ENCODE measurements around the gene SIX4. TPM values are rescaled to one million over a fixed set of nuclear protein-coding genes. Genes with fewer than 3 reads are reported as not detected.

SIX4 gene
- total RNA-seq, 1 donor from 2014 or later = 11.7 TPM

- no peaks in the 10 kb centered on the region for H3K27me3 ChIP-seq (ENCODE audit: control insufficient read depth, insufficient read depth, low read length)
- H3K36me3 ChIP-seq (ENCODE audit: control insufficient read depth, insufficient read depth, low read length) = no peaks in the 10 kb centered on the region
- no peak for DNase-seq (ENCODE audit: low read depth)
- TF ChIP-seq CTCF (IDR thresholded peaks at IDR 0.05; ENCODE audit: insufficient read depth, low read length, poor library complexity, severe bottlenecking) = no peak
- no peak overlapping the region for H3K4me3 ChIP-seq (ENCODE audit: low read depth, low read length)
Measured at GRCh38 chr14:60695327-60695726, 28.8 kb downstream of the SIX4 start.

DNA sequence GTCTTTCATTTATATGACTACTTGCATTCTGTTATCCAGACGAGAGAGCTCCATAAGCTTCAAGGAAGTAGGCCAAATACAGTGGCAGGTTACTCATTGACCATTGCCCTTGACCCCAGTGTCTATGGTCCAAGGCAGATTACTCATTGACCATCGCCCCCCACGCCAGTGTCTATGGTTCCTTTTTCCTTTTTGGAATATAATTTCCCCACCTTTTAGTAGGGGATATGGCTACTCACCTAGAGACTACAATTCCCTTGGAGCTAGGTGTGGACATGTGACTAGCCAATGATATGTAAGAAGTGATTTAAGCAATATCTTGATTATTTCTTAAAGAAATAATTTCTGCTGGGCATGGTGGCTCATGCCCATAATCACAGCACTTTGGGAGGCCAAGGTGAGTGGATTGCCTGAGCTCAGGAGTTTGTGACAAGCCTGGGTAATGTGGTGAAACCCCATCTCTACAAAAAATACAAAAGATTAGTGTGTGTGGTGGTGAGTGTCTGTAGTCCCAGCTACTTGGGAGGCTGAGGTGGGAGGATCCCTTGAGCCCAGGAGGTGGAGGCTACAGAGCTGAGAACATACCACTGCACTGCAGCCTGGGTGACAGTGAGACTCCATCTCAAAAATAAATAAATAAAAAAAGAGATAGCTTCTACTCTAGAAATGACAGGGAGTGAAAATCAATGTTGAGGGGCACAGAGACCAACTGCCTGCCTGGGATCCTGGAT lies 32.6 kb downstream of the SIX4 start:
- no peak for TF ChIP-seq CTCF (IDR thresholded peaks at IDR 0.05; ENCODE audit: insufficient read depth, low read length, poor library complexity, severe bottlenecking)
- DNase-seq (ENCODE audit: low read depth) = no peak
- H3K4me3 ChIP-seq (ENCODE audit: low read depth, low read length) = no peak overlapping the region
- H3K36me3 ChIP-seq (ENCODE audit: control insufficient read depth, insufficient read depth, low read length) = no peaks in the 10 kb centered on the region
- H3K27me3 ChIP-seq (ENCODE audit: control insufficient read depth, insufficient read depth, low read length) = no peaks in the 10 kb centered on the region

- DNase-seq (ENCODE audit: low read depth) = no peak
- Histone ChIP-seq H3K27me3 (ENCODE audit: control insufficient read depth, insufficient read depth, low read length) (no peaks in the 10 kb centered on the region), H3K4me3 (ENCODE audit: low read depth, low read length) (no peak overlapping the region), H3K36me3 (ENCODE audit: control insufficient read depth, insufficient read depth, low read length) (no peaks in the 10 kb centered on the region)
- TF ChIP-seq CTCF (IDR thresholded peaks at IDR 0.05; ENCODE audit: insufficient read depth, low read length, poor library complexity, severe bottlenecking) = no peak
Measured at GRCh38 chr14:60686865-60687264, 37.3 kb downstream of the SIX4 start.

DNA sequence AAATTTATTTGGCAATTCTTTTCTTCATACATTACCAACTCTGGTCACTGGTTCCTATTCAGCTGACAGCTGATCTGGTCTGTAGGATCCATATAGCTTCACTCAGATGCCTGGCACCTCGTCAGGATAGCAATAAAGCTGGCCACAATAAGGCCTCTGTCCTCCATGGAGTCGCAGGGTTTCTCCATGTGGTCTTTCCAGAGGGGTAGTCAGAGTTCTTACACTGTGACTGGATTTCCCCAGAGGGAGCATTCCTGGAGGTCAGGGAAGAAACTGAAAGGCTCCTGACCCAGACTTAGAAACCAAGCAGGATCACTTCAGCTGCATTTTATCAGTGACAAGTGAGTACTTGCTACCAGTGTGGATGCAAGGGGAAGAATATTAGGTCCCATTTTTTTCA lies 39.9 kb downstream of the SIX4 start:
- H3K4me3 ChIP-seq (ENCODE audit: low read depth, low read length) = no peak overlapping the region
- H3K36me3 ChIP-seq (ENCODE audit: control insufficient read depth, insufficient read depth, low read length) = no peaks in the 10 kb centered on the region
- DNase-seq (ENCODE audit: low read depth) = no peak
- TF ChIP-seq CTCF (IDR thresholded peaks at IDR 0.05; ENCODE audit: insufficient read depth, low read length, poor library complexity, severe bottlenecking) = no peak
- H3K27me3 ChIP-seq (ENCODE audit: control insufficient read depth, insufficient read depth, low read length) = no peaks in the 10 kb centered on the region

- no peak overlapping the region for H3K4me3 ChIP-seq (ENCODE audit: low read depth, low read length)
- no peak for TF ChIP-seq CTCF (IDR thresholded peaks at IDR 0.05; ENCODE audit: insufficient read depth, low read length, poor library complexity, severe bottlenecking)
- H3K27me3 ChIP-seq (ENCODE audit: control insufficient read depth, insufficient read depth, low read length) = no peaks in the 10 kb centered on the region
- no peak for DNase-seq (ENCODE audit: low read depth)
- no peaks in the 10 kb centered on the region for H3K36me3 ChIP-seq (ENCODE audit: control insufficient read depth, insufficient read depth, low read length)
Measured at GRCh38 chr14:60681271-60681670, 42.9 kb downstream of the SIX4 start.

DNA sequence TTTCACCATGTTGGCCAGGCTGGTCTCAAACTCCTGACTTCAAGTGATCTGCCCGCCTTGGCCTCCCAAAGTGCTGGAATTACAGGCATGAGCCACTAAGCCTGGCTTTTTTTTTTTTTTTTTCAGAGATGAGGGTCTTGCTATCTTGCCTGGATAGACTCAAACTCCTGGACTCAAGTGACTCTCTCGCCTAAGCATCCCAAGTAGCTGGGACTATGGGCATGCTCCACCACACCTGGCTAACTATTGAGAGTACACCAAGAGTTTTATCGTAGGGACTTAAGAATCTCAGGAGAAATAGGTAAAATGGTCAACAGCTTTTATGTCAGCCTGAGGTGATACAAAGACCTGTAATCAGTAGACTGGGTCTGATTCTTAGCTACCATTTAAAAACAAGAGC lies 43.6 kb downstream of the SIX4 start:
- no peak for TF ChIP-seq CTCF (IDR thresholded peaks at IDR 0.05; ENCODE audit: insufficient read depth, low read length, poor library complexity, severe bottlenecking)
- DNase-seq (ENCODE audit: low read depth) = no peak
- no peaks in the 10 kb centered on the region for H3K27me3 ChIP-seq (ENCODE audit: control insufficient read depth, insufficient read depth, low read length)
- no peak overlapping the region for H3K4me3 ChIP-seq (ENCODE audit: low read depth, low read length)
- no peaks in the 10 kb centered on the region for H3K36me3 ChIP-seq (ENCODE audit: control insufficient read depth, insufficient read depth, low read length)
